Measurements from ENCODE around the gene PTPRO.

DNA sequence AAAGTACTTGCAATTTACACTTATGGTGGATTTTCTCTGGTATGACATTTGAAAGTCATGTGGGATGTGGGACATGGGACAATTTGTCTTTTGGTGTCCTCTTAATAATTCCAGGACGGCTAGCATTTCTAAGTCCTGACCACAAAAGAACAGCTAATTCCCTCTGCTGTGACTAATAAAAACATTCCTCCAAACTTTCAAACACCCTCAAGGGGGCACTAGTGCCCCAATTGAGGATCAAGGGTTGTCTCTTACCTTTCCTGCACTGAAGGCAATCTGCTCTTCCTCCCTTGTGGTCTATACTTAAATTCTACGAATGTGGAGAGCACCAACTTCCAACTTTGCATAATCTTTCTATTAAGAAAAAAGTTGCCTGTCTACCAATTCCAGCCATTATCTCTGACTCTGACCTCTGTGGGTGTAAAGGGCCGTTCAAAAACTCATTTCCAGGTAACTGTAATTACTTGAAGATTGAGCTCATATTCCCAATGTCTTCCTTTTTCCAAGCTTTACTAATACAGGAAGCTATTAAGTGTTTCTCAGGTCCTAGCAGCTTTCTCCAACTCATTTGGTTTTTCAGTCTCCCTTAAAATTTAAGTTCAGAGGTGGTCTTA is 210.2 kb downstream of the PTPRO start:
- TF ChIP-seq, protein P1, sequence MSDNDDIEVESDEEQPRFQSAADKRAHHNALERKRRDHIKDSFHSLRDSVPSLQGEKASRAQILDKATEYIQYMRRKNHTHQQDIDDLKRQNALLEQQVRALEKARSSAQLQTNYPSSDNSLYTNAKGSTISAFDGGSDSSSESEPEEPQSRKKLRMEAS (IDR thresholded peaks at IDR 0.05), result no peak
- TF ChIP-seq RFX5 (IDR thresholded peaks at IDR 0.05) (no peak), CBX2 (IDR thresholded peaks at IDR 0.05; ENCODE audit: borderline replicate concordance, low read depth) (no peak), EP300 (IDR thresholded peaks at IDR 0.05) (no peak), SMC3 (IDR thresholded peaks at IDR 0.05) (peak; percentile 80), POLR2A (IDR thresholded peaks at IDR 0.05; ENCODE audit: low read length) (no peak), NPAS2 (CRISPR knock-in tag; IDR thresholded peaks at IDR 0.05; ENCODE audit: borderline replicate concordance) (no peak), ZC3H11A (IDR thresholded peaks at IDR 0.05) (no peak)
- TF ChIP-seq, protein P2, sequence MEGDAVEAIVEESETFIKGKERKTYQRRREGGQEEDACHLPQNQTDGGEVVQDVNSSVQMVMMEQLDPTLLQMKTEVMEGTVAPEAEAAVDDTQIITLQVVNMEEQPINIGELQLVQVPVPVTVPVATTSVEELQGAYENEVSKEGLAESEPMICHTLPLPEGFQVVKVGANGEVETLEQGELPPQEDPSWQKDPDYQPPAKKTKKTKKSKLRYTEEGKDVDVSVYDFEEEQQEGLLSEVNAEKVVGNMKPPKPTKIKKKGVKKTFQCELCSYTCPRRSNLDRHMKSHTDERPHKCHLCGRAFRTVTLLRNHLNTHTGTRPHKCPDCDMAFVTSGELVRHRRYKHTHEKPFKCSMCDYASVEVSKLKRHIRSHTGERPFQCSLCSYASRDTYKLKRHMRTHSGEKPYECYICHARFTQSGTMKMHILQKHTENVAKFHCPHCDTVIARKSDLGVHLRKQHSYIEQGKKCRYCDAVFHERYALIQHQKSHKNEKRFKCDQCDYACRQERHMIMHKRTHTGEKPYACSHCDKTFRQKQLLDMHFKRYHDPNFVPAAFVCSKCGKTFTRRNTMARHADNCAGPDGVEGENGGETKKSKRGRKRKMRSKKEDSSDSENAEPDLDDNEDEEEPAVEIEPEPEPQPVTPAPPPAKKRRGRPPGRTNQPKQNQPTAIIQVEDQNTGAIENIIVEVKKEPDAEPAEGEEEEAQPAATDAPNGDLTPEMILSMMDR (IDR thresholded peaks at IDR 0.05), result peak; percentile 71
- TF ChIP-seq, protein P3, sequence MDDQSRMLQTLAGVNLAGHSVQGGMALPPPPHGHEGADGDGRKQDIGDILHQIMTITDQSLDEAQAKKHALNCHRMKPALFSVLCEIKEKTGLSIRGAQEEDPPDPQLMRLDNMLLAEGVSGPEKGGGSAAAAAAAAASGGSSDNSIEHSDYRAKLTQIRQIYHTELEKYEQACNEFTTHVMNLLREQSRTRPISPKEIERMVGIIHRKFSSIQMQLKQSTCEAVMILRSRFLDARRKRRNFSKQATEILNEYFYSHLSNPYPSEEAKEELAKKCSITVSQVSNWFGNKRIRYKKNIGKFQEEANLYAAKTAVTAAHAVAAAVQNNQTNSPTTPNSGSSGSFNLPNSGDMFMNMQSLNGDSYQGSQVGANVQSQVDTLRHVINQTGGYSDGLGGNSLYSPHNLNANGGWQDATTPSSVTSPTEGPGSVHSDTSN (IDR thresholded peaks at IDR 0.05), result no peak

Data from A549 (cell line).